Measurements from ENCODE around the gene COG5.

DNA sequence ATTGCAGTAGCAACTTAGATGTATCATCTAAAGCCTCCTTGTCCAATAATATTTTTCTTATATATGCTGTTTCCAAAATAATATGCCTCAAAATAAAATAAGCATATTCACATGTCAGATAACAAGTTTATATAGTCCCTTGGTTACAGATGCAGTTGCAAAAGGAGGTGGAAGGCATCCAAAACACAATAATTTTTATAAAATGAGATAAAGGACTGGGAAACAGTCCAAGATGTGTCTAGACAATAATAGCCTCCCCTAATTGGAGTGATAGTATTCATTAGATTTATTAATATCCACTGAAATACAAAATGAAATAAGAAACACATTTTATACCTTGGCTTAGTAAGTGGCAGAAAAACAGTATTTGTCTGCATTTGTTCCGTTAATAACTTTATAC is 46.6 kb upstream of the COG5 start:
- TF ChIP-seq LEF1 (IDR thresholded peaks at IDR 0.05; ENCODE audit: borderline replicate concordance) = no peak
- TF ChIP-seq TARDBP (IDR thresholded peaks at IDR 0.05) = no peak
- no peak for TF ChIP-seq L3MBTL2 (conservative IDR thresholded peaks at IDR 0.05)

Data from HEK293T (cell line).